Body of pancreas (tissue), 4 donors: ENCODE data around the gene PKNOX2. TPM values are rescaled to one million over a fixed set of nuclear protein-coding genes. Genes with fewer than 3 reads are reported as not detected.
A peak's percentile ranks its signal among the peaks of the same experiment; 100 is the strongest.

Experiments used
- ATAC-seq: fragments of 150-250 bp; one replicate; pipeline ENCODE4 v1.9.1; 2016
- DNase-seq, 4 donors: peaks; one replicate each; pipeline ENCODE4 v3.0.0-alpha.2; 2019
- H3K27ac ChIP-seq, 4 donors: fragments of 200-600 bp; sonication (generic); 1 replicate in 3 of 4; 2 replicates in 1 of 4; pipeline versions ENCODE4 v1.5.1 to v1.6.1; 2016 to 2019; ENCODE audit warnings: mild to moderate bottlenecking in 1 of 4, mixed read lengths in 1 of 4, moderate library complexity in 1 of 4
- H3K27me3 ChIP-seq, 2 donors: fragments of 200-600 bp; sonication (generic); one replicate each; pipeline ENCODE4 v1.6.0; 2016; ENCODE audit warnings: mild to moderate bottlenecking in 1 of 2
- H3K36me3 ChIP-seq, 2 donors: fragments of 200-600 bp; sonication (generic); replicated peaks in 1 of 2; 2 replicates each; pipeline ENCODE4 v1.5.1; 2016; ENCODE audit warnings: low read depth in 2 of 2; ENCODE audit not compliant: insufficient read depth in 1 of 2
- H3K4me1 ChIP-seq: fragments of 200-600 bp; sonication (generic); one replicate; pipeline ENCODE4 v1.6.0; 2016
- H3K4me3 ChIP-seq, 2 donors: fragments of 200-600 bp; sonication (generic); 1 replicate in 1 of 2; 2 replicates in 1 of 2; pipeline ENCODE4 v1.5.1; 2016 to 2019
- H3K9me3 ChIP-seq, 3 donors: fragments of 200-600 bp; sonication (generic); 1 replicate in 2 of 3; 2 replicates in 1 of 3; pipeline ENCODE4 v1.5.1; 2016
- CTCF ChIP-seq, 7 experiments: fragments of 450-650 bp in 4 of 7; fragments of 200-600 bp in 3 of 7; sonication (generic) in 3 of 7; IDR thresholded peaks; one replicate each; pipeline ENCODE4 v1.5.1; 2016 to 2019; ENCODE audit warnings: antibody characterized with exemption in 7 of 7
- POLR2A ChIP-seq, 3 donors: fragments of 450-650 bp; IDR thresholded peaks; one replicate each; pipeline ENCODE4 v1.6.1; 2016; ENCODE audit warnings: antibody characterized with exemption in 3 of 3, mild to moderate bottlenecking in 2 of 3
- WGBS, 2 donors: methylation state at CpG; one replicate each; pipeline ENCODE4 v1.1.5; 2017; 5-methylcytosine and 5-hydroxymethylcytosine counted together
- intact Hi-C: fragments of 100-400 bp; cut with DNase I; formaldehyde crosslinking; loops from one replicate; pipeline ENCODE4 v1.15.1; 2023
- total RNA-seq, 2 donors: library from RNA; depleted of rRNA; stranded (reverse); fragments of >200 nt; gene quantifications; one replicate each; pipeline ENCODE4 v1.1.0, GENCODE V29; 2016

The PKNOX2 gene
- total RNA-seq, 2 donors from 2014 or later, result 4.2 to 4.9 TPM

GRCh38 chr11:125141686-125142535 lies 22.6 kb upstream of the PKNOX2 start:
- H3K27me3 ChIP-seq, result no peaks in the 10 kb centered on the region
- H3K36me3 ChIP-seq, result no peaks in the 10 kb centered on the region
- no peaks in the 10 kb centered on the region for H3K4me1 ChIP-seq
- ATAC-seq (peak; percentile 71), DNase-seq (peak; percentile 17 to 52 (median 36))
- no peak overlapping the region for H3K27ac ChIP-seq
- WGBS, 2 donors, result 27 to 28% methylated on average over 16 of the region's 18 CpGs
- H3K4me3 ChIP-seq, result no peak overlapping the region
- H3K9me3 ChIP-seq, result no peaks in the 10 kb centered on the region
- intact Hi-C loops, result loop anchor here (5.0 kb wide), 1 partner anchor 180 kb away; no protein-coding TSS in a partner anchor
- no peak for TF ChIP-seq POLR2A (IDR thresholded peaks at IDR 0.05)
- TF ChIP-seq CTCF (IDR thresholded peaks at IDR 0.05), result peak; percentile 65 to 95 (median 88)

GRCh38 chr11:125146232-125146631 lies 18.3 kb upstream of the PKNOX2 start:
- no peak overlapping the region for H3K27ac ChIP-seq
- H3K4me1 ChIP-seq, result no peaks in the 10 kb centered on the region
- TF ChIP-seq CTCF (IDR thresholded peaks at IDR 0.05) (no peak), POLR2A (IDR thresholded peaks at IDR 0.05) (no peak)
- no peak for DNase-seq
- WGBS, 2 donors, result 83 to 84% methylated on average over 1 of the region's 1 CpG
- H3K36me3 ChIP-seq, result no peaks in the 10 kb centered on the region
- no peaks in the 10 kb centered on the region for H3K27me3 ChIP-seq
- no peaks in the 10 kb centered on the region for H3K9me3 ChIP-seq
- no peak overlapping the region for H3K4me3 ChIP-seq
- intact Hi-C loops, result no loop called here
- ATAC-seq, result no peak

- H3K27me3 ChIP-seq, result no peaks in the 10 kb centered on the region
- H3K9me3 ChIP-seq, result no peaks in the 10 kb centered on the region
- TF ChIP-seq POLR2A (IDR thresholded peaks at IDR 0.05) (no peak), CTCF (IDR thresholded peaks at IDR 0.05) (no peak)
- ATAC-seq (no peak), DNase-seq (no peak)
- no peak overlapping the region for H3K4me3 ChIP-seq
- intact Hi-C loops, result no loop called here
- no peaks in the 10 kb centered on the region for H3K4me1 ChIP-seq
- H3K27ac ChIP-seq, result no peak overlapping the region
- 67 to 85% methylated on average over 6 of the region's 6 CpGs for WGBS, 2 donors
- H3K36me3 ChIP-seq, result no peaks in the 10 kb centered on the region
Observed at GRCh38 chr11:125147280-125147679, 17.3 kb upstream of the PKNOX2 start.

DNA sequence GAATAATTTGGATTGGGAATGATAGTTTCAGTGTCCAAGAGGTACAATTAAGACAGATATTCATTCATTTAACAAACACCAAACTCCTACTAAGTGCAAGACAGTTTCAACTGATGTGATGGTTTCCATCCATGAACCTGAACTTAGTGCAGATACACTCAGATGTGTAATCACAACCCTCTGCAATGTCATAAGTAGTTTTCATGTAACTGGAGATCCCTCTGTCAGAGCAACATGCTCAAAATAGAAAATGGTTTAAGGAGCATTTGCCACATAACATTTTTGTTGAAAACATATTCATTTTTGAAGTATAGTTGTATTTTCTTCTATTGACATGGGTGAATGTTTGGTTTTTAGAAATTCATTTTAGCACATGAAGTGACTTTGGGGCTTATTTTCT lies 16.5 kb upstream of the PKNOX2 start:
- Histone ChIP-seq H3K36me3 (no peaks in the 10 kb centered on the region), H3K4me3 (no peak overlapping the region), H3K4me1 (no peaks in the 10 kb centered on the region), H3K27me3 (no peaks in the 10 kb centered on the region), H3K9me3 (no peaks in the 10 kb centered on the region), H3K27ac (no peak overlapping the region)
- ATAC-seq (no peak), DNase-seq (no peak)
- no peak for TF ChIP-seq POLR2A (IDR thresholded peaks at IDR 0.05)
- no peak for TF ChIP-seq CTCF (IDR thresholded peaks at IDR 0.05)
- intact Hi-C loops, result no loop called here

DNA sequence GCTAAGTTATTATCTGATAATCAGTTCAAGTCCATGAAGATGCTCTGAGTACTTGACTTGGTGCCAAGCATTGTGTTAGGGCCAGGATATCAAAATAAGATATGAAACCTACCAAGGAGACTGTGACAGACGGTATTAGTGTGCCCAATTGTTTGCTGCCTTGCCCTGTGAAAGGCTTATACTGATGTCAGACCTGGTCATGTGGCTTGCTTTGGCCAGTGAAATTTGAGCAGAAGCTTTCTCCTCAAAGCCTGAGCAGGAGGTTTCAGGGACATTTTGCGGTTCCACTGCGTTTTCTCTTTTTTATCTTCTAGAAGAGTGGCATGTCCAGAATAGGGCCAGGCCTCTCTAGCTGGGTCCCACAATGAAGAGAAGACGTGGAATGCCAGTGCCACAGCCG lies 15.8 kb upstream of the PKNOX2 start:
- Histone ChIP-seq H3K4me3 (no peak overlapping the region), H3K4me1 (no peaks in the 10 kb centered on the region), H3K9me3 (no peaks in the 10 kb centered on the region), H3K27ac (no peak overlapping the region), H3K36me3 (no peaks in the 10 kb centered on the region), H3K27me3 (no peaks in the 10 kb centered on the region)
- ATAC-seq (no peak), DNase-seq (no peak)
- TF ChIP-seq CTCF (IDR thresholded peaks at IDR 0.05) (no peak), POLR2A (IDR thresholded peaks at IDR 0.05) (no peak)
- intact Hi-C loops, result no loop called here
- 71 to 78% methylated on average over 5 of the region's 5 CpGs for WGBS, 2 donors
